SK-N-SH treated with all-trans-retinoic acid at 6 μM for 48 hours (cell line): ENCODE data around the gene SPOCK1.

ENCODE experiments used
- OSR1 ChIP-seq: fragments of 250-450 bp; sonication (Bioruptor Pico); IDR thresholded peaks from 2 replicates; pipeline ENCODE4 v1.8.0; 2022; ENCODE audit warnings: moderate library complexity, mild to moderate bottlenecking, inconsistent platforms
- PATZ1 ChIP-seq: fragments of 250-450 bp; sonication (Bioruptor Pico); IDR thresholded peaks from 2 replicates; pipeline ENCODE4 v1.8.0; 2020; ENCODE audit warnings: mild to moderate bottlenecking, moderate library complexity, borderline replicate concordance
- RARB ChIP-seq: fragments of 250-450 bp; sonication (Bioruptor Pico); IDR thresholded peaks from 2 replicates; pipeline ENCODE4 v1.8.0; 2021; ENCODE audit warnings: mild to moderate bottlenecking, moderate library complexity
- ZC3H10 ChIP-seq: fragments of 250-450 bp; sonication (Bioruptor Pico); IDR thresholded peaks from 2 replicates; pipeline ENCODE4 v1.5.1; 2021; ENCODE audit warnings: mild to moderate bottlenecking, moderate library complexity
- ZFP30 ChIP-seq: fragments of 450-650 bp; formaldehyde crosslinking; IDR thresholded peaks from 2 replicates; pipeline ENCODE4 v1.5.0; 2022; ENCODE audit warnings: mild to moderate bottlenecking, moderate library complexity

DNA sequence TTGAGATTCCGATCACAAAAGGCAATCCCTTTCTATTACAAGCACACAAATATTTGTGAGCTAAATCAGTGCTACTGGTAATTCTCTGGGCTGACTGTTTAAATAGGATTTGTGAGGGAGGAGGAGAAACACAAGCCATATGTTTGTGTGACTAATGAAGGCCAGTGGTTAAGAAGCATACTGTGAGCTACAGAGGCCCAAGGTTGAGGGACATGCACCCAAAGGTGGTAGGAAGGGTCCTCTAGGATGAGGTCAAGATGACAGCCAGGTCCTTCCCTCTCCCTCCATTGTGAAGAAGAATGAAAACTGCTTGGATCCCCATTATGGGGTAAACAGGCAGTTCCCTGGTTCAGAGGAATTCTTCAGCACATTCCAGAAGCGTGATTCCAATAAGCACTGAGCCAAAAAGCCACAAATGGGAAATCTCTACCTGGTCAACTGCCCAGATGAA lies 83.9 kb downstream of the SPOCK1 start:
- no peak for TF ChIP-seq OSR1 (CRISPR knock-in tag)
- no peak for TF ChIP-seq ZFP30 (CRISPR knock-in tag)
- TF ChIP-seq ZC3H10 (CRISPR knock-in tag), result no peak
- no peak for TF ChIP-seq PATZ1 (CRISPR knock-in tag)
- no peak for TF ChIP-seq RARB (CRISPR knock-in tag)
